H1 (cell line): ENCODE measurements around the gene ARHGEF10L. TPM values are rescaled to one million over a fixed set of nuclear protein-coding genes. Genes with fewer than 3 reads are reported as not detected.

ENCODE experiments used
- CTBP2 ChIP-seq: IDR thresholded peaks from 2 replicates; pipeline ENCODE4 v1.7.0; 2011; ENCODE audit warnings: borderline replicate concordance, mild to moderate bottlenecking, moderate library complexity, mixed read lengths, low read length; ENCODE audit not compliant: insufficient read depth, insufficient read length
- HDAC6 ChIP-seq: IDR thresholded peaks from one replicate; pipeline ENCODE4 v1.7.1; 2012; ENCODE audit warnings: low read depth, mild to moderate bottlenecking, inconsistent platforms, low read length, moderate library complexity
- NRF1 ChIP-seq: IDR thresholded peaks from 2 replicates; pipeline ENCODE4 v1.6.1; 2011; ENCODE audit warnings: mild to moderate bottlenecking, low read depth, low read length, improper control_type of control experiment
- YY1 ChIP-seq: IDR thresholded peaks from 2 replicates; pipeline ENCODE4 v1.6.1; 2011; ENCODE audit warnings: low read depth, mild to moderate bottlenecking, low read length
- polyA plus RNA-seq, 7 experiments: library from polyadenylated mRNA; depleted of rRNA in 3 of 7; stranded (reverse) in 5 of 7; unstranded in 2 of 7; fragments of >200 nt in 5 of 7; fragments of 200-250 nt in 2 of 7; gene quantifications; 1 replicate in 5 of 7; 2 replicates in 1 of 7; 4 replicates in 1 of 7; pipeline versions ENCODE4 v1.2.1 to v1.2.3, GENCODE V29; 2011 to 2013; ENCODE audit warnings: missing spikeins in 2 of 7, mixed read lengths in 2 of 7
- total RNA-seq: library from RNA; stranded (reverse); fragmentation: NEBNext Ultra II Directional; extraction: Animal tissue kit (Norgen Biotek cat#: 25700); gene quantifications from 2 replicates; pipeline ENCODE4 v1.2.1, GENCODE V29; 2021

The ARHGEF10L gene
- total and polyA plus RNA-seq, 2 of the 8 experiments (the other 6 are each of a cell fraction or from before 2014, with no cell fraction given) = 33.6 to 39.6 TPM

DNA sequence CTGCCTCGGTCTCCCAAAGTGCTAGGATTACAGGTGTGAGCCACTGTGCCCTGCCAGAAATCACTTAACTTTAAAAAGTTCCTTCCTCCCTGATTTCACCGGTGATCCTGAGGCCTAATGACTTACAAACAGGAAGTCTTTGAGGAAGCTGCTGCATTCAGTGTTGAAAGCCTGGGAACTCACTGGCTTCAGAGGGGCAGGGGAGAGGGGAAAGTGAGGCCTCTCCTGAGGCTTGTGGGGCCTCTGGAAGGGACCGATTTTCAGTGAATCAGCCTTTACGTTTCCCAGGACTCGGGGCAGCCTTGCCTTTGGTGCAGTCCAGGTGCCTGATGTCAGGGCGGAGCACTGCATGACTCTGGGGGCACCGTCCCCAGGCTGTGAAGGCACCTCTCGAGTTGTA lies 30.1 kb upstream of the ARHGEF10L start (continued):
- TF ChIP-seq YY1 (no peak), NRF1 (no peak), CTBP2 (no peak), HDAC6 (no peak)
